Measurements from ENCODE around the gene ERC2.

DNA sequence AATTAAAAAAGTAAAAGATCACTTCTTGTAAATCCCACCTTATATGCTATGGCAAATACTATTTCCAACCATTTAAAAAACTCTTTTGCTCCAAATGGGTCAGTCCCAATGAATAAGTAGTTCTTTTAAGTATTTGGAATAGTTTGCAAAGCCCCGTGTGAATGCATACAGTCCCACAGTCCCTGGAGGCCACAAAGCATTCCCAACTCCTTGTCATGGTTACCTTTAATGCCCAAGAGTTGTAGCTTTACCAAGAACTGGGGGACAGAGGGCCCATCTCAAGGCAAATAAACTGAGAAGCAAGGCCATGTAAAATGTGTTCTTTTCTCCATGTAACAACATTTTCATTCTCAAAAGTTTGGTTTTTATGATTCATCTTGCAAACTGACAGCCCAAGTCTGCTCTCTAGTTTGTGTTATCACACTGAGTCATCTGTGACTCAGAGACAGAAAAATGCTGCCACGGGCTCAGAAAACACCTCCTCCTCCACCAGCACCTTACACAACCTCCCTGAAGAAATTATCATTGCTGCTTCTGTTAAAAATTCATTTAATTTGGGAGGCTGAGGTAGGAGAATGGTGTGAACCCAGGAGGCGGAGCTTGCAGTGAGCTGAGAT is 336.2 kb downstream of the ERC2 start:
- TF ChIP-seq POLR2A (IDR thresholded peaks at IDR 0.05) (no peak), POLR2AphosphoS5 (IDR thresholded peaks at IDR 0.05) (no peak)
- TF ChIP-seq, protein P1, sequence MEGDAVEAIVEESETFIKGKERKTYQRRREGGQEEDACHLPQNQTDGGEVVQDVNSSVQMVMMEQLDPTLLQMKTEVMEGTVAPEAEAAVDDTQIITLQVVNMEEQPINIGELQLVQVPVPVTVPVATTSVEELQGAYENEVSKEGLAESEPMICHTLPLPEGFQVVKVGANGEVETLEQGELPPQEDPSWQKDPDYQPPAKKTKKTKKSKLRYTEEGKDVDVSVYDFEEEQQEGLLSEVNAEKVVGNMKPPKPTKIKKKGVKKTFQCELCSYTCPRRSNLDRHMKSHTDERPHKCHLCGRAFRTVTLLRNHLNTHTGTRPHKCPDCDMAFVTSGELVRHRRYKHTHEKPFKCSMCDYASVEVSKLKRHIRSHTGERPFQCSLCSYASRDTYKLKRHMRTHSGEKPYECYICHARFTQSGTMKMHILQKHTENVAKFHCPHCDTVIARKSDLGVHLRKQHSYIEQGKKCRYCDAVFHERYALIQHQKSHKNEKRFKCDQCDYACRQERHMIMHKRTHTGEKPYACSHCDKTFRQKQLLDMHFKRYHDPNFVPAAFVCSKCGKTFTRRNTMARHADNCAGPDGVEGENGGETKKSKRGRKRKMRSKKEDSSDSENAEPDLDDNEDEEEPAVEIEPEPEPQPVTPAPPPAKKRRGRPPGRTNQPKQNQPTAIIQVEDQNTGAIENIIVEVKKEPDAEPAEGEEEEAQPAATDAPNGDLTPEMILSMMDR (IDR thresholded peaks at IDR 0.05): no peak

All from upper lobe of left lung (tissue), 4 donors.